SIG-M5 treated with dmso at 0.1 percent for 504 hours (cell line): ENCODE results near the gene COPS8.

ENCODE experiments used
- DNase-seq: peaks from one replicate; lab custom pipeline; 2025; ENCODE audit not compliant: unreplicated experiment; lab: John Stamatoyannopoulos, UW

The COPS8 gene

DNA sequence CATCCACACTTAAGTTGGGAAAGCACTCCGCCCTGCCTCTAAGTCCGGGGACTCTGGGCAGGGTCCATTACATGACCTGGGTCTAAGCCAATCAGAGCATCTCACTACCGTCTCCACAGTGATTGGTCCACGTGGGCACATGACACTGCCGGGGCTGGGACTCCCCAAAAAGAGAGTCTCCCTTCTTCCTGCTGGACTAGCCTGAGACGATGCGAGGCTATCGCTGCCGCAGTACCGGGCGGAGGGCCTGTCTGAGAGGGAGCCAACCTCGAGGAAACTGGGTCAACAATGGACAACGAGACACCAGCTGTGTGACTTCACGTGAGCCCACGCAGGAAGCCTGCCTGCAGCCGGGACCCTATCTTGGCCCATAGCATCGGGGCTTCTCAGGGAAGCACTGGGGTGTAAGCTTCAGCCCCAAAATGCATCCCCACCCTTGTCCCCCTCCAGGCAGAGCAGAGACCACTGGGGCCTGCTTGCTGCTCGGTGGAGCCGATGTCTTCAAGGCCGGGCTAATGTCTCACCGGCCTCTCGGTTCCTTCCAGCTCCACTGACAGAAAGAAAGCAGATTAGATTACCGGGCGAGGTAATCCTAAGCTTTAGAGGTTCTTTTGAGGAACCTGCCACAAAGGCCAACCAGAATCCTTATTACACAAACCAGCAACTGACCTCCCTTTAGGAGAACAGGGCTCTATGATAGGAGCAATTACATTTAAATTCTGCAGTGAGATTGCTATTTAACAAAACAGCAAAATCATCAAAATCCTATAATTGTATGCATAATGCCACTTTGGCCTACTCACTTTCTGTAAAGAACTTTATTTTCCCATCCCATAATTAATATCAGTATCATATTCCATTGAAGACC lies 21.3 kb upstream of the COPS8 start:
- no peak for DNase-seq

DNA sequence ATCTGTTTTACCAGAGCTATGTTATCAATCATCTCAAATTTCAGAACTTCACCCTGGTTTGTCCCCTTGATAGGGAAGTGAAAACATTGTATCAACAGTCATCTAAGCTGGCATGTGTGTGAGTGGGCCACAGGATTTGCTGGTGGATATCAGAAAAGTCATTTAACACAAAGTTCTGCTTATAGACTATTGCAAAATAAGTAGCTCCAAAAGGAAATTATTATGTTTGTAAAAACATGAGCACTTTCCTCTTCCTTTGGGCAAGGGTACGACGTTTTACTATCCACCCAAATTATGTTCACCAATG lies 20.7 kb upstream of the COPS8 start:
- peak; percentile 51 for DNase-seq

DNA sequence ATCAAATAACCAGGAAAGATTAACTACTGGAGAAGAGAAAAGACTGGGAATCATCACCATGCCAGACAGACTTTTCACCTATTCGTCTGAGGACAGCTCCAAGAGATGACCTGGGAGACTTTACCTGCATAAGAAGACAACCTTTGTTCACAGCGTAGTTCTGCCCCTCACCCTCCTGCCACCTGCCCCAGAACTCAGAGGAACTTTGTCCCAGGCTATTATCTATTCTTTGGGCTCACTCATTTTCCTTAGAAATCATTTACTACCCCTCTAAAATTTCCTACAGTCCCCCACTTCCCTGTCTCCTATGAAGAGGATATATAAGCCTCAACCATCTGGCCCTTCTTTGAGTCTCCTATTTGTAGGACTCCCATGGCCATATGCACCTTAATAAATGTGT lies 19.3 kb upstream of the COPS8 start:
- DNase-seq: no peak

- DNase-seq: no peak
Measured at GRCh38 chr2:237068005-237068576, 17.6 kb upstream of the COPS8 start.

GRCh38 chr2:237072067-237072931 lies 13.4 kb upstream of the COPS8 start:
- peak; percentile 37 for DNase-seq

GRCh38 chr2:237073552-237073951 lies 12.1 kb upstream of the COPS8 start:
- DNase-seq: no peak

- DNase-seq: no peak
Measured at GRCh38 chr2:237074211-237074993, 11.3 kb upstream of the COPS8 start.

GRCh38 chr2:237075749-237076599 lies 9.7 kb upstream of the COPS8 start:
- DNase-seq: no peak

GRCh38 chr2:237081596-237081995 lies 4.1 kb upstream of the COPS8 start:
- DNase-seq: no peak

DNA sequence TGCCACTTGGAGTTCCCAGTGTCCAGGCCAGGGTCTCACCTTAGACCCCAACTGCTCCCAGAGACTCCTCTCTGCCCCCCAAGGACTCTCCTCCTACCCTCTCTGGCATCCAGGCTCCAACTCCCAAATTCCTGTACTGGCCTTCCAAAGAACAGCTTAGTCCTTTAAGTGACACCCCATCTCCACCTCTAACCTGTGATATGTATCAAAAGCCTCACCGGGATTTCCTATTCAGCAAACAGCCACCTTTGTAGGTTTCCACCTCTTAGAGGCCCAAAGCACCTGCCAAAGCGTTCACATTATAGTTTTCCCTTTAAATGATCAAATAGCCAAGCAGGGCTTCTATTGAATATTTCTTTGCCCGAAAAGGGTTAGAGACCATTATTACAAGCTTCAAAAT lies 2.7 kb upstream of the COPS8 start:
- no peak for DNase-seq

- DNase-seq: no peak
Measured at GRCh38 chr2:237084444-237084843, 1.2 kb upstream of the COPS8 start.

DNA sequence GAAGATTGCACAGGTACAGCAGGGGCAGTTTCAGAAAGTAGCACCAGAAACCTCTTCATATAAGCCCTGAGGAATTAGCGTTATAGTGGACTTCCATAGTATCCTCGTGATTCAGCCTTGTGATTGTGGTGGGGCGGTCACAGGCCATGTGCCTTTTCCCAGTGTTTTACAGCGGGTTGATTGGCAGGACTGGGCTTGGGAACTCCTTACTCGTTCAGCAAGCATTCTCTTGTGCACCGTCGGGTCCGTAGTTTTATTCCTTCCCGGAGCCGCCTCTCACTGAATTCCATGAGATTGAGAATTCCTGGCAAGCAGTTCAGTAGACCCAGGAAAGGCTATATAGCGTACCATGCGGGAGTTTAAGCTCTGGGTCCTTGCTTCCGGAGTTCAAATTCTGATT lies 5.2 kb downstream of the COPS8 start:
- no peak for DNase-seq

DNA sequence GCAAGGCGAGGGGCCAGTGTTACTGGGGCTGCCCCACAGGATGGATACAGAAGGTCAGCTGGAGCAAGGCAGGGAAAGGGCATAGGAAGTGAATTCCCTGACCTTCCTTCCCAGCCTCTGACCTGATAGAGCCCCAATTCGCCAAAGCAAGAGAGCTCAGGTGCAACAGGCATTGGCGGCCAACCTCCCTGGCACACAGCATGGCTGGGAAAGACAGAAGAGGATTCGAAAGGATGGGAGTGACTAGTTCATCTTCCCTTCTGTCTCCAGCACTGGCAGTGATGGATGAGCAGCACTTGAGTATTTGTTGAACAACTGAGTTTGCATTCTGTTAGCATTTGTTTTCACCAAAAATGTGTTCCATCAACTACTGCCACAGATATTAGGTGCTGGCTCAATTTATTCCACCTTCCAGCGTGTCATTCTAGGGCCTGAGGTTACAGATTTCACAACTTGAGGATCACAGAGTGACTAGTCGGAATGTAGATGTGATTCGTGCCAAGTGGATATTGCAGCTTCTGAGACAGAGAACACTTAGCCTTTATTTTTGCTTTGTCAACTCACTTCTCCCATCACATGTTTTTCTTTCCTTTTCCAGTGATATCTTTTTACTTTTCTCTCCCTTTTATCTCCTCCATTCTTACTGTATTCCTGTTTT lies 6.2 kb downstream of the COPS8 start:
- no peak for DNase-seq

GRCh38 chr2:237092506-237092905 lies 6.8 kb downstream of the COPS8 start:
- no peak for DNase-seq

DNA sequence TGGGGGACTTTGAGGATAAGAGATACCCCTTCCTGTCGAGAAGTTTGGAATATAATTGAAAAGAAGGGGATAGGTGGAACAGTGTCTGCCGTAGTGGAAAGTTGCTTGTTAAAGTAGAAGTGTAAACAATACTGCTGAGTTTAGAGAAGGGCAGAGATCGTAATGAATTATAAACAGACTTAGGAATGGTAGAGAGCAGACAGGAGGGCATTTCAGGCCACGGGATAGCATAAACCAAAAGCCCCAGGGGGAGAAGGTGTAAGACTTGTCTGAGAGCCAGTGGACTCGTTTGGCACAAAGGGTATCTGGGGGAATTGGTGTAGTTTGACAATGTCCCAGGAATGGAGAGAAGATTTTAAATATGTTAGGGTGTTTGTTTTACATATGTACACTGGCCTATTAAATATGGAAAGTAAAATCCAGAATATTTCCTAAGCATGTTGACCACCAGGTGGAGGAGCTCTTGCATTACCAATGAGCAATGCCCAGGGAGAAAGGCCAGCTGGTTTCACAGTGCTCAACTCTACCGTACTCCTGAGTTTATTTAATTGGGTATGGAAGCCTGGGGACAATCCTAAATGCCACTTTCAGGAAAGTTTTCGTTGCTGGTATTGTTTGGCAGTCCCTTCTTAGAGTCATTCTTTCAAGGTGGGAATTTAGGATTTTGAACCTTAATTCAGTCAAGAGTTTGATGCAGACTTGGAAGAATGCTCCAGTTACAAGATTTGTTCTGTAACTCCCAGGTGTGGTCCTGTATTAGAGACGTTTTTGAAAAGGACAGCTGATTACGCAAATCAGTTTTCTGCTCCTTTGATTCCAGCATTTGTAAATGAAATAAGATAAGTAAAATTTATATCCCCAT lies 7.5 kb downstream of the COPS8 start:
- DNase-seq: no peak

- DNase-seq: no peak
Measured at GRCh38 chr2:237096201-237096600, 10.5 kb downstream of the COPS8 start.

DNA sequence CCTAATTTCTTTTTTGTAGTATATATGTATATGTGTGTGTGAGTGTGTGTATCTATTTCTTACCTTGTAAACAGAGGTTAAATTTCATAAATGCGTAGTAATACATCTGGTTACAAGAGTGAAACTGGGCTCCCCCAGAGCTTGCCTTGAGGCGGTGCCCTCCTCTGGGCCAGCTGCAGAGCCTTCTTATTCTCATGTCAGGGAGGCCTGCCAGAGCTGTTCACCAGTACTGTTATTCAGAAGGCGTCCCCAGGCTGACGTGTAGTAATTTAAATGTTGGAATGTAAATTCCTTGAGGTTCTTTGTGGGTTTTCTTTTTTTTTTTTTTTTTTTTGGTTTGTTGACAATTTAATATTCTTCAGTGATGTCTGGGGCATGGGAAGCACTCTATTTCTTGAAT lies 11.2 kb downstream of the COPS8 start:
- no peak for DNase-seq

GRCh38 chr2:237097326-237097910 lies 11.7 kb downstream of the COPS8 start:
- no peak for DNase-seq
